ENCODE measurements around the gene NEB. TPM values are rescaled to one million over a fixed set of nuclear protein-coding genes. Genes with fewer than 3 reads are reported as not detected.

Gene NEB, protein sequence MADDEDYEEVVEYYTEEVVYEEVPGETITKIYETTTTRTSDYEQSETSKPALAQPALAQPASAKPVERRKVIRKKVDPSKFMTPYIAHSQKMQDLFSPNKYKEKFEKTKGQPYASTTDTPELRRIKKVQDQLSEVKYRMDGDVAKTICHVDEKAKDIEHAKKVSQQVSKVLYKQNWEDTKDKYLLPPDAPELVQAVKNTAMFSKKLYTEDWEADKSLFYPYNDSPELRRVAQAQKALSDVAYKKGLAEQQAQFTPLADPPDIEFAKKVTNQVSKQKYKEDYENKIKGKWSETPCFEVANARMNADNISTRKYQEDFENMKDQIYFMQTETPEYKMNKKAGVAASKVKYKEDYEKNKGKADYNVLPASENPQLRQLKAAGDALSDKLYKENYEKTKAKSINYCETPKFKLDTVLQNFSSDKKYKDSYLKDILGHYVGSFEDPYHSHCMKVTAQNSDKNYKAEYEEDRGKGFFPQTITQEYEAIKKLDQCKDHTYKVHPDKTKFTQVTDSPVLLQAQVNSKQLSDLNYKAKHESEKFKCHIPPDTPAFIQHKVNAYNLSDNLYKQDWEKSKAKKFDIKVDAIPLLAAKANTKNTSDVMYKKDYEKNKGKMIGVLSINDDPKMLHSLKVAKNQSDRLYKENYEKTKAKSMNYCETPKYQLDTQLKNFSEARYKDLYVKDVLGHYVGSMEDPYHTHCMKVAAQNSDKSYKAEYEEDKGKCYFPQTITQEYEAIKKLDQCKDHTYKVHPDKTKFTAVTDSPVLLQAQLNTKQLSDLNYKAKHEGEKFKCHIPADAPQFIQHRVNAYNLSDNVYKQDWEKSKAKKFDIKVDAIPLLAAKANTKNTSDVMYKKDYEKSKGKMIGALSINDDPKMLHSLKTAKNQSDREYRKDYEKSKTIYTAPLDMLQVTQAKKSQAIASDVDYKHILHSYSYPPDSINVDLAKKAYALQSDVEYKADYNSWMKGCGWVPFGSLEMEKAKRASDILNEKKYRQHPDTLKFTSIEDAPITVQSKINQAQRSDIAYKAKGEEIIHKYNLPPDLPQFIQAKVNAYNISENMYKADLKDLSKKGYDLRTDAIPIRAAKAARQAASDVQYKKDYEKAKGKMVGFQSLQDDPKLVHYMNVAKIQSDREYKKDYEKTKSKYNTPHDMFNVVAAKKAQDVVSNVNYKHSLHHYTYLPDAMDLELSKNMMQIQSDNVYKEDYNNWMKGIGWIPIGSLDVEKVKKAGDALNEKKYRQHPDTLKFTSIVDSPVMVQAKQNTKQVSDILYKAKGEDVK (N-terminal part only)
- total RNA-seq (ENCODE audit: low replicate concordance) = 1.6 and 5.0 TPM in 2 replicates
- long read RNA-seq, partial matches to known transcripts = 0 of 1 reads
- long read RNA-seq, other reads (novel, unspliced or antisense) = 1 of 1 reads

DNA sequence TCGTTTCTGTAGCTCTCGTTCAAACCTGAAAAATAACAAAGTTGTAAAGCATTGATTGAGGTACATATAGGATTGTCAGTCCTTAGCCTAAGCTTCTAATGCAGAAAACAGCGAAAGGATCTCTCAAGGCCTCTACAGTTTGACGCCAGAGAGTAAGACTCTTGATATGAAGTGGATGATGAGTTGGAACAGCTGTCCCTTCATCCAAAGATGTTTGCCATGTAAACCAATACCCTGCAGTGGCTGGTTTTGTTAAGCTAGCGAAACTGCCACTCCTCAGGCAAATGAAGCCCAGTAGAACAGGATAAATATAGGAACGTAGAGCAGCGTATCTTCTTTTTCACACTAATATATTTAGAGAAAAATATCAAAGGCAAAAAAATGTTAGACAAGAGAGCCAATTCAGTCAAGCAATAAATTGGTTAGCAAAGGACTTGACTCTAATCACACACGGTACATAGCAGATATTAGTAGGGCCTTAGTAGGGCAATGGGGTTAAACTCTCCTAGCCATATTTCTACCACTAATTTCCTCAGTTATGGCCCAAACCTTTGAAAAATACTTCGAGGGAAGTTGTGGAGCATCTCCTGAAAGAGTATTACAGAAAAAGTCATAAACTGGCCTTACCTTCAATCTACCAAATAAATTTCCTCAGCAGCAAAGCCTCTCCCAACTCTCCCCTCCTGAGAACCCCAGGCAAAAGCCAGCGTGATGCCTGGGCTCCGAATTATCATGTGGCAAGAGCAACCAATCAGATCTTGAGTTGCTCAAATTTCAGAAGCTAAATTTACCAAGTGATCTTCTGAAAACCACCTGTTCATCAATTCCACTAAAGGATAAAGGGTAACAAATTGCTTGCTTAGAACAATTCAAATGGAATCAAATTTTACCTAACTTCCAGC lies at the start of gene NEB:
Gene NEB (minus strand): TSS at position 706 of the 902 bp plus-strand sequence. CDS start 1,320 bp downstream, outside the sequence.
- Mint-ChIP-seq H3K4me1 (ENCODE audit: unreplicated experiment) (peaks cover 9% of the 10 kb centered on the region), H3K9me3 (no peaks in the 10 kb centered on the region), H3K4me3 (no peak within 1 kb of the TSS), H3K27me3 (no peaks in the 10 kb centered on the region), H3K36me3 (no peaks in the 10 kb centered on the region), H3K27ac (no peak within 1 kb of the TSS)
- TF ChIP-seq, protein P1, sequence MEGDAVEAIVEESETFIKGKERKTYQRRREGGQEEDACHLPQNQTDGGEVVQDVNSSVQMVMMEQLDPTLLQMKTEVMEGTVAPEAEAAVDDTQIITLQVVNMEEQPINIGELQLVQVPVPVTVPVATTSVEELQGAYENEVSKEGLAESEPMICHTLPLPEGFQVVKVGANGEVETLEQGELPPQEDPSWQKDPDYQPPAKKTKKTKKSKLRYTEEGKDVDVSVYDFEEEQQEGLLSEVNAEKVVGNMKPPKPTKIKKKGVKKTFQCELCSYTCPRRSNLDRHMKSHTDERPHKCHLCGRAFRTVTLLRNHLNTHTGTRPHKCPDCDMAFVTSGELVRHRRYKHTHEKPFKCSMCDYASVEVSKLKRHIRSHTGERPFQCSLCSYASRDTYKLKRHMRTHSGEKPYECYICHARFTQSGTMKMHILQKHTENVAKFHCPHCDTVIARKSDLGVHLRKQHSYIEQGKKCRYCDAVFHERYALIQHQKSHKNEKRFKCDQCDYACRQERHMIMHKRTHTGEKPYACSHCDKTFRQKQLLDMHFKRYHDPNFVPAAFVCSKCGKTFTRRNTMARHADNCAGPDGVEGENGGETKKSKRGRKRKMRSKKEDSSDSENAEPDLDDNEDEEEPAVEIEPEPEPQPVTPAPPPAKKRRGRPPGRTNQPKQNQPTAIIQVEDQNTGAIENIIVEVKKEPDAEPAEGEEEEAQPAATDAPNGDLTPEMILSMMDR (conservative IDR thresholded peaks at IDR 0.05) = no peak
- DNase-seq (ENCODE audit: extremely low spot score, unreplicated experiment) = no peak

DNA sequence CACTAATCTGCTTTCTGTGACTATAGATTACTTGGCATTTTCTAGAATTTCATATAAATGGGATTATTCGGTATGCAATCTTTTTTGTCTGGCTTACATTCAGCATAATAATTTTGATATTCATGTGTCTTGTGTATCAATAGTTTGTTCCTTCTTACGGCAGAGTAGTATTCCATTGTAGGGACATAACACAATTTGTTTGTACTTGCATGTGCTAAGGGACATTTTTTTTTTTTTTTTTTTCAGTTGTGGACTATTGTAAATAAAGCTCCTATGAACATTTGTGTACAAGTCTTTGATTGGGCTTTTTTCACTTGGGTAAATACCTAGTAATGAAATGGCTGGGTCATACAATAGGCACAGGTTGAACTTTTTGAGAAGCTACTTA lies 48.9 kb upstream of the NEB start:
- Mint-ChIP-seq H3K4me3 (no peak overlapping the region), H3K27ac (no peak overlapping the region), H3K4me1 (ENCODE audit: unreplicated experiment) (no peaks in the 10 kb centered on the region), H3K36me3 (peaks cover 54% of the 10 kb centered on the region), H3K27me3 (no peaks in the 10 kb centered on the region), H3K9me3 (no peaks in the 10 kb centered on the region)
- DNase-seq (ENCODE audit: extremely low spot score, unreplicated experiment) = no peak
- TF ChIP-seq, protein P1 (conservative IDR thresholded peaks at IDR 0.05) = no peak

DNA sequence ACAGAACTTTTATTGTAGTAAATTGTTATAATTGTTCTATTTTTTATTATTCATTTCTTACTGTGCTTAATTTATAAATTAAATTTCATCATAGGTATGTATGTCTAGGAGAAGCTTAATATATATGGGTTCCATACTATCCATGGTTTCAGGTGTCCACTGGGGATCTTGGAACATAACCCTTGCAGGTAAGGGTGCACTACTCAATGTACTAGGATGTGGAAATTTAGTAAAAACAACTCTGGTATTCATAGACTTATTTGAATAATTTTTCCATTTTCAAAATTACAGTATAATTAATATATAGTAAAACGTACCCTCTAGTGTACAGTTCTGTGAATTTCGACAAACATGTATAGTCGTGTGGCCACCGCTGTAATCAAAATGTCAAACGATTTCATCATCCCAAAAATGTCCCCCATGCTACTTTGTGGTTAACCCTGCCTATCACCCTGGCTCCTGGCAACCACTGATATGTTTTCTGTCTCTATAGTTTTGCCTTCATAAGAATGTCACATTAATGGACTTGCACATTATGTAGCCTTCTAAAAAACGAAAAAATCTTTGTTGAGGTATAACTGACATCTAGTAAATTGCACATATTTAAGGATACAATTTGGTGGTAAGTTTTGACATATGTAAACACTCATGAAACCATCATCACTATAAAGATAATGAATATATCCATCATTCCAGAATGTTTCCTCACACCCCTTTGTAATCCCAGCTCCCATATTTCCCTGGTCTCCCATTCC lies 48.3 kb upstream of the NEB start:
- H3K27ac Mint-ChIP-seq = no peak overlapping the region
- no peak for DNase-seq (ENCODE audit: extremely low spot score, unreplicated experiment)

DNA sequence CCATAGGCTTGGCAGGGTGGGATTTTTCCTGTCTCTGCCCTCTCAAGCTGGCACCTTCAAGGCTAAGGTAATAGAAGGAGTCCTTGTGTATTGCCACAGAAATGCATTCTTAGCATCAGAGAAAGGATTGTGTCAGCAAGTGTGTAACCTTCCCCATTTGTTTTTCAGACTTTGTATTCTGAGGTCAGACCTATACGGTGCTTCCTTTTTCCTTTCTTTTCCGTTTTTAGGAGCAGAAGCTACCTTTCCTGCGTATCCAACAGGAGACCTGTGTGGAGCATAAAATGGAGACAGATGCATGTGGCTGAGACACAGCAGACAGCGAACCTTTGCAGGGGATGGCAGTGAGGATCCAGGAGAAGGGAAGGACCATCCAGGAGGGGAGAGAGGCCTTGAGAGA lies 47.4 kb upstream of the NEB start:
- Mint-ChIP-seq H3K36me3 (peaks cover 62% of the 10 kb centered on the region), H3K4me3 (no peak overlapping the region), H3K4me1 (ENCODE audit: unreplicated experiment) (no peaks in the 10 kb centered on the region), H3K27me3 (no peaks in the 10 kb centered on the region), H3K27ac (no peak overlapping the region), H3K9me3 (no peaks in the 10 kb centered on the region)
- no peak for DNase-seq (ENCODE audit: extremely low spot score, unreplicated experiment)
- TF ChIP-seq, protein P1 (conservative IDR thresholded peaks at IDR 0.05) = no peak

More for the DNA sequence above, 48.3 kb upstream of the NEB start:
- TF ChIP-seq, protein P1 (conservative IDR thresholded peaks at IDR 0.05) = no peak
- Mint-ChIP-seq H3K36me3 (peaks cover 55% of the 10 kb centered on the region), H3K4me1 (ENCODE audit: unreplicated experiment) (no peaks in the 10 kb centered on the region), H3K4me3 (no peak overlapping the region), H3K9me3 (no peaks in the 10 kb centered on the region), H3K27me3 (no peaks in the 10 kb centered on the region)

Measured in type B pancreatic cell (in vitro differentiated cells).